ENCODE measurements around the gene PRKCZ.

PRKCZ gene

GRCh38 chr1:2184934-2185333 lies 134.7 kb downstream of the PRKCZ start:
- in situ Hi-C loops (cut with HindIII; ENCODE audit: low sequenced_read_pairs): no loop called here
- no peak overlapping the region for H3K4me3 ChIP-seq (ENCODE audit: low read depth, low read length)
- DNase-seq (ENCODE audit: low read depth, low spot score): no peak
- TF ChIP-seq, protein P1, sequence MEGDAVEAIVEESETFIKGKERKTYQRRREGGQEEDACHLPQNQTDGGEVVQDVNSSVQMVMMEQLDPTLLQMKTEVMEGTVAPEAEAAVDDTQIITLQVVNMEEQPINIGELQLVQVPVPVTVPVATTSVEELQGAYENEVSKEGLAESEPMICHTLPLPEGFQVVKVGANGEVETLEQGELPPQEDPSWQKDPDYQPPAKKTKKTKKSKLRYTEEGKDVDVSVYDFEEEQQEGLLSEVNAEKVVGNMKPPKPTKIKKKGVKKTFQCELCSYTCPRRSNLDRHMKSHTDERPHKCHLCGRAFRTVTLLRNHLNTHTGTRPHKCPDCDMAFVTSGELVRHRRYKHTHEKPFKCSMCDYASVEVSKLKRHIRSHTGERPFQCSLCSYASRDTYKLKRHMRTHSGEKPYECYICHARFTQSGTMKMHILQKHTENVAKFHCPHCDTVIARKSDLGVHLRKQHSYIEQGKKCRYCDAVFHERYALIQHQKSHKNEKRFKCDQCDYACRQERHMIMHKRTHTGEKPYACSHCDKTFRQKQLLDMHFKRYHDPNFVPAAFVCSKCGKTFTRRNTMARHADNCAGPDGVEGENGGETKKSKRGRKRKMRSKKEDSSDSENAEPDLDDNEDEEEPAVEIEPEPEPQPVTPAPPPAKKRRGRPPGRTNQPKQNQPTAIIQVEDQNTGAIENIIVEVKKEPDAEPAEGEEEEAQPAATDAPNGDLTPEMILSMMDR (IDR thresholded peaks at IDR 0.05; ENCODE audit: low read depth, low read length): no peak

- TF ChIP-seq, protein P1 (IDR thresholded peaks at IDR 0.05; ENCODE audit: low read depth, low read length): no peak
- in situ Hi-C loops (cut with HindIII; ENCODE audit: low sequenced_read_pairs): no loop called here
- no peak overlapping the region for H3K4me3 ChIP-seq (ENCODE audit: low read depth, low read length)
- no peak for DNase-seq (ENCODE audit: low read depth, low spot score)
These were observed 136.0 kb downstream of the PRKCZ start for GRCh38 chr1:2185880-2186855.

- no peak for DNase-seq (ENCODE audit: low read depth, low spot score)
- TF ChIP-seq, protein P1 (IDR thresholded peaks at IDR 0.05; ENCODE audit: low read depth, low read length): no peak
- H3K4me3 ChIP-seq (ENCODE audit: low read depth, low read length): no peak overlapping the region
- in situ Hi-C loops (cut with HindIII; ENCODE audit: low sequenced_read_pairs): no loop called here
These were observed 136.7 kb downstream of the PRKCZ start for GRCh38 chr1:2186901-2187300.

- in situ Hi-C loops (cut with HindIII; ENCODE audit: low sequenced_read_pairs): no loop called here
- no peak overlapping the region for H3K4me3 ChIP-seq (ENCODE audit: low read depth, low read length)
- TF ChIP-seq, protein P1 (IDR thresholded peaks at IDR 0.05; ENCODE audit: low read depth, low read length): no peak
- no peak for DNase-seq (ENCODE audit: low read depth, low spot score)
These were observed 137.4 kb downstream of the PRKCZ start for GRCh38 chr1:2187619-2188018.

DNA sequence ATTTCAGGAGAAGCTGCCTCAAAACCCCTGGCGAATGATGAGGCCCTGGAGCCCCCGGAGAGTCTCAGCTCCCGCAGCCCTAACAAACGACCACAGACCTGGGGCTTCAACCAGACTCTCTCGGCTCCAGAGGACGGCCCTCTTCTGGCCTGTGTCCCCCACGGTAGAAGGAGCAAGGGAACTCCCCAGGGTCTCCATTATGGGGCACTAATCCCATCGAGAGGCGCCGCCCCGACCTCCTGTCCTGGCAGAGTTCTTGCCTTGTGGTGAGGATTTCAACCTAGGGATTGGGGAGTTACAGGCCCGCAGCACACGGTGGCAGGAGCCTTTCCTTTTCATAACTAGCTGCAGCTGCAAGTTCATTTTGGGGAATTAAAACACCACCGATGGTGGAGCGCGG lies 138.1 kb downstream of the PRKCZ start:
- H3K4me3 ChIP-seq (ENCODE audit: low read depth, low read length): no peak overlapping the region
- DNase-seq (ENCODE audit: low read depth, low spot score): no peak
- in situ Hi-C loops (cut with HindIII; ENCODE audit: low sequenced_read_pairs): no loop called here
- TF ChIP-seq, protein P1 (IDR thresholded peaks at IDR 0.05; ENCODE audit: low read depth, low read length): no peak

GRCh38 chr1:2189459-2190425 lies 139.5 kb downstream of the PRKCZ start:
- TF ChIP-seq, protein P1 (IDR thresholded peaks at IDR 0.05; ENCODE audit: low read depth, low read length): no peak
- peak overlapping the region; percentile 45 for H3K4me3 ChIP-seq (ENCODE audit: low read depth, low read length)
- in situ Hi-C loops (cut with HindIII; ENCODE audit: low sequenced_read_pairs): loop anchor here (10.0 kb wide), 1 partner anchor 185 kb away; no protein-coding TSS in a partner anchor
- peak; percentile 96 for DNase-seq (ENCODE audit: low read depth, low spot score)

Data from astrocyte of the spinal cord (primary cell).